Small intestine (tissue), 7 donors: ENCODE data around the gene FOXK1. TPM values are rescaled to one million over a fixed set of nuclear protein-coding genes. Genes with fewer than 3 reads are reported as not detected.

ENCODE experiments used
- DNase-seq, 2 donors: peaks; one replicate each; pipeline versions ENCODE4 v3.0.0 to v3.0.0-alpha.2; 2013
- FAIRE-seq: peaks from 2 replicates; lab custom pipeline; 2012; peaks lifted over from hg19 to GRCh38; lab: Jason Lieb, UNC
- H3K27ac ChIP-seq, 3 donors: one replicate each; pipeline ENCODE4 v1.5.1; 2013; ENCODE audit warnings: low read length in 2 of 3, mild to moderate bottlenecking in 2 of 3, control low read depth in 1 of 3, inconsistent platforms in 1 of 3, low read depth in 1 of 3, moderate library complexity in 1 of 3
- H3K27me3 ChIP-seq, 3 donors: one replicate each; pipeline ENCODE4 v1.6.1; 2013; ENCODE audit warnings: low read length in 3 of 3, inconsistent platforms in 1 of 3; ENCODE audit not compliant: control insufficient read depth in 3 of 3, insufficient read depth in 3 of 3
- H3K36me3 ChIP-seq, 3 donors: one replicate each; pipeline ENCODE4 v1.6.1; 2013; ENCODE audit warnings: low read length in 3 of 3, inconsistent platforms in 1 of 3, low read depth in 1 of 3, mild to moderate bottlenecking in 1 of 3, moderate library complexity in 1 of 3; ENCODE audit not compliant: control insufficient read depth in 3 of 3, insufficient read depth in 2 of 3
- H3K4me1 ChIP-seq, 3 donors: one replicate each; pipeline ENCODE4 v1.6.1; 2013; ENCODE audit warnings: low read length in 2 of 3, inconsistent platforms in 1 of 3, low read depth in 1 of 3, mild to moderate bottlenecking in 1 of 3, moderate library complexity in 1 of 3; ENCODE audit not compliant: control insufficient read depth in 3 of 3, insufficient read depth in 2 of 3
- H3K4me3 ChIP-seq, 3 donors: one replicate each; pipeline ENCODE4 v1.5.1; 2013; ENCODE audit warnings: low read length in 3 of 3, control low read depth in 1 of 3, inconsistent platforms in 1 of 3, low read depth in 1 of 3, mild to moderate bottlenecking in 1 of 3, moderate library complexity in 1 of 3
- H3K9me3 ChIP-seq, 2 donors: one replicate each; pipeline ENCODE4 v1.6.1; 2013; ENCODE audit warnings: low read depth in 1 of 2, low read length in 1 of 2; ENCODE audit not compliant: control insufficient read depth in 2 of 2, insufficient read depth in 1 of 2
- WGBS, 3 donors: extraction: QIAGEN DNeasy Blood & Tissue Kit; methylation state at CpG; one replicate each; pipeline ENCODE4 v1.1.7; 2013; 5-methylcytosine and 5-hydroxymethylcytosine counted together
- polyA plus RNA-seq, 4 donors: library from polyadenylated mRNA; stranded (reverse) in 3 of 4; unstranded in 1 of 4; fragments of 200-250 nt in 3 of 4; fragments of 120-200 nt in 1 of 4; gene quantifications; one replicate each; pipeline versions ENCODE4 v1.2.1 to v1.2.3, GENCODE V29; 2013
- donor health status: healthy with polysubstance abuse.
- donor health status: control.
- donor health status: control.
- donor health status: Bipolar disorder and iron deficiency.
- donor health status: healthy.

FOXK1 gene
- polyA plus RNA-seq, 4 donors: 1.4 to 12.5 (median 6.2) TPM

GRCh38 chr7:4819560-4820404 lies 137.7 kb downstream of the FOXK1 start:
- WGBS, 3 donors: 71 to 77% (median 75%) methylated on average over 38 to 39 of the region's 39 CpGs
- H3K27ac ChIP-seq: no peak overlapping the region
- no peak for FAIRE-seq

GRCh38 chr7:4820405-4820966 lies 138.4 kb downstream of the FOXK1 start:
- DNase-seq: no peak
- H3K9me3 ChIP-seq: no peaks in the 10 kb centered on the region
- H3K27ac ChIP-seq: no peak overlapping the region
- H3K4me1 ChIP-seq: no peaks in the 10 kb centered on the region
- FAIRE-seq: no peak
- 71 to 79% (median 76%) methylated on average over 13 to 19 of the region's 19 CpGs for WGBS, 3 donors
- no peaks in the 10 kb centered on the region for H3K36me3 ChIP-seq
- no peak overlapping the region for H3K4me3 ChIP-seq
- no peaks in the 10 kb centered on the region for H3K27me3 ChIP-seq

More at GRCh38 chr7:4819560-4820404, 137.7 kb downstream of the FOXK1 start:
- Histone ChIP-seq H3K4me1 (no peaks in the 10 kb centered on the region), H3K9me3 (no peaks in the 10 kb centered on the region), H3K36me3 (no peaks in the 10 kb centered on the region), H3K4me3 (no peak overlapping the region), H3K27me3 (no peaks in the 10 kb centered on the region)
- DNase-seq: no peak

Other genes starting within 250 kb of the FOXK1 start
- gene AP5Z1, start 93.3 kb downstream of the FOXK1 start, polyA plus RNA-seq: 100 to 1,000 TPM in 1 of 4 donors, 10 to 100 TPM in 3; 35.8 to 116 (median 64.2) TPM
- under 1 TPM in 1 of 4 donors, not detected in 3; 0.03 TPM for gene PAPOLB, start 179.7 kb downstream of the FOXK1 start, polyA plus RNA-seq
- gene RADIL, start 201.4 kb downstream of the FOXK1 start, polyA plus RNA-seq: 1 to 10 TPM in 2 of 4 donors, under 1 TPM in 1, not detected in 1; 0.18 to 3.2 (median 1.6) TPM